ENCODE data around the gene ZBP1. TPM values are rescaled to one million over a fixed set of nuclear protein-coding genes. Genes with fewer than 3 reads are reported as not detected.
A peak's percentile ranks its signal among the peaks of the same experiment; 100 is the strongest.

Gene ZBP1
- polyA plus RNA-seq, 4 donors = 0.37 to 2.7 (median 1.6) TPM

- H3K4me3 ChIP-seq (ENCODE audit: low read depth in 1 of 3, low read length in 3 of 3) = no peak overlapping the region
- FAIRE-seq (no peak), DNase-seq (peak in 1 of 2 donors; percentile 48)
- H3K27ac ChIP-seq (ENCODE audit: low read depth in 1 of 3, low read length in 2 of 3) = peak overlapping the region in 2 of 3 donors; percentile 33 to 90
- H3K4me1 ChIP-seq (ENCODE audit: control insufficient read depth in 3 of 3, insufficient read depth in 2 of 3, low read depth in 1 of 3, low read length in 2 of 3) = peaks cover 0 to 4% (median 3%) of the 10 kb centered on the region in 3 donors
- 51 to 72% (median 62%) methylated on average over 19 of the region's 19 CpGs for WGBS, 3 donors
- no peaks in the 10 kb centered on the region for H3K27me3 ChIP-seq (ENCODE audit: control insufficient read depth in 3 of 3, insufficient read depth in 3 of 3, low read length in 3 of 3)
- peaks cover 0 to 6% of the 10 kb centered on the region in 2 donors for H3K9me3 ChIP-seq (ENCODE audit: control insufficient read depth in 2 of 2, insufficient read depth in 1 of 2, low read depth in 1 of 2, low read length in 1 of 2)
- H3K36me3 ChIP-seq (ENCODE audit: control insufficient read depth in 3 of 3, insufficient read depth in 2 of 3, low read depth in 1 of 3, low read length in 3 of 3) = peaks cover 0 to 2% (median 0%) of the 10 kb centered on the region in 3 donors
Measured at GRCh38 chr20:57619051-57619831, 985 bp downstream of the ZBP1 start.

GRCh38 chr20:57618764-57619050 lies 1.5 kb downstream of the ZBP1 start:
- Histone ChIP-seq H3K4me1 (ENCODE audit: control insufficient read depth in 3 of 3, insufficient read depth in 2 of 3, low read depth in 1 of 3, low read length in 2 of 3) (peaks cover 0 to 4% (median 3%) of the 10 kb centered on the region in 3 donors), H3K27ac (ENCODE audit: low read depth in 1 of 3, low read length in 2 of 3) (peak overlapping the region in 2 of 3 donors; percentile 52 to 90), H3K36me3 (ENCODE audit: control insufficient read depth in 3 of 3, insufficient read depth in 2 of 3, low read depth in 1 of 3, low read length in 3 of 3) (peaks cover 0 to 2% (median 0%) of the 10 kb centered on the region in 3 donors), H3K27me3 (ENCODE audit: control insufficient read depth in 3 of 3, insufficient read depth in 3 of 3, low read length in 3 of 3) (no peaks in the 10 kb centered on the region), H3K4me3 (ENCODE audit: low read depth in 1 of 3, low read length in 3 of 3) (no peak overlapping the region), H3K9me3 (ENCODE audit: control insufficient read depth in 2 of 2, insufficient read depth in 1 of 2, low read depth in 1 of 2, low read length in 1 of 2) (peaks cover 0 to under 1% of the 10 kb centered on the region in 2 donors)
- DNase-seq = no peak
- 69 to 82% (median 73%) methylated on average over 6 of the region's 6 CpGs for WGBS, 3 donors
- no peak for FAIRE-seq

GRCh38 chr20:57618091-57618763 lies 2.0 kb downstream of the ZBP1 start:
- FAIRE-seq (no peak), DNase-seq (peak; percentile 46 to 79)
- 39 to 56% (median 46%) methylated on average over 14 of the region's 14 CpGs for WGBS, 3 donors
- Histone ChIP-seq H3K9me3 (ENCODE audit: control insufficient read depth in 2 of 2, insufficient read depth in 1 of 2, low read depth in 1 of 2, low read length in 1 of 2) (no peaks in the 10 kb centered on the region), H3K27me3 (ENCODE audit: control insufficient read depth in 3 of 3, insufficient read depth in 3 of 3, low read length in 3 of 3) (no peaks in the 10 kb centered on the region), H3K4me1 (ENCODE audit: control insufficient read depth in 3 of 3, insufficient read depth in 2 of 3, low read depth in 1 of 3, low read length in 2 of 3) (peaks cover 0 to 4% (median 3%) of the 10 kb centered on the region in 3 donors), H3K36me3 (ENCODE audit: control insufficient read depth in 3 of 3, insufficient read depth in 2 of 3, low read depth in 1 of 3, low read length in 3 of 3) (peaks cover 0 to 2% (median 0%) of the 10 kb centered on the region in 3 donors), H3K4me3 (ENCODE audit: low read depth in 1 of 3, low read length in 3 of 3) (no peak overlapping the region), H3K27ac (ENCODE audit: low read depth in 1 of 3, low read length in 2 of 3) (peak overlapping the region in 1 of 3 donors; percentile 90)

- DNase-seq (no peak), FAIRE-seq (no peak)
- H3K27me3 ChIP-seq (ENCODE audit: control insufficient read depth in 3 of 3, insufficient read depth in 3 of 3, low read length in 3 of 3) = no peaks in the 10 kb centered on the region
- no peak overlapping the region for H3K4me3 ChIP-seq (ENCODE audit: low read depth in 1 of 3, low read length in 3 of 3)
- H3K4me1 ChIP-seq (ENCODE audit: control insufficient read depth in 3 of 3, insufficient read depth in 2 of 3, low read depth in 1 of 3, low read length in 2 of 3) = peaks cover 0 to 4% (median 3%) of the 10 kb centered on the region in 3 donors
- 84 to 88% (median 87%) methylated on average over 6 of the region's 6 CpGs for WGBS, 3 donors
- H3K27ac ChIP-seq (ENCODE audit: low read depth in 1 of 3, low read length in 2 of 3) = peak overlapping the region in 1 of 3 donors; percentile 90
- peaks cover 0 to 2% (median 0%) of the 10 kb centered on the region in 3 donors for H3K36me3 ChIP-seq (ENCODE audit: control insufficient read depth in 3 of 3, insufficient read depth in 2 of 3, low read depth in 1 of 3, low read length in 3 of 3)
- no peaks in the 10 kb centered on the region for H3K9me3 ChIP-seq (ENCODE audit: control insufficient read depth in 2 of 2, insufficient read depth in 1 of 2, low read depth in 1 of 2, low read length in 1 of 2)
Measured at GRCh38 chr20:57617079-57617795, 3.0 kb downstream of the ZBP1 start.

GRCh38 chr20:57616143-57616951 lies 3.9 kb downstream of the ZBP1 start:
- Histone ChIP-seq H3K27me3 (ENCODE audit: control insufficient read depth in 3 of 3, insufficient read depth in 3 of 3, low read length in 3 of 3) (no peaks in the 10 kb centered on the region), H3K36me3 (ENCODE audit: control insufficient read depth in 3 of 3, insufficient read depth in 2 of 3, low read depth in 1 of 3, low read length in 3 of 3) (peaks cover 0 to 2% (median 0%) of the 10 kb centered on the region in 3 donors), H3K4me1 (ENCODE audit: control insufficient read depth in 3 of 3, insufficient read depth in 2 of 3, low read depth in 1 of 3, low read length in 2 of 3) (peaks cover 0 to 4% (median 3%) of the 10 kb centered on the region in 3 donors), H3K4me3 (ENCODE audit: low read depth in 1 of 3, low read length in 3 of 3) (no peak overlapping the region), H3K9me3 (ENCODE audit: control insufficient read depth in 2 of 2, insufficient read depth in 1 of 2, low read depth in 1 of 2, low read length in 1 of 2) (no peaks in the 10 kb centered on the region), H3K27ac (ENCODE audit: low read depth in 1 of 3, low read length in 2 of 3) (no peak overlapping the region)
- DNase-seq (no peak), FAIRE-seq (no peak)
- 85 to 91% (median 91%) methylated on average over 20 of the region's 20 CpGs for WGBS, 3 donors

GRCh38 chr20:57615445-57615811 lies 4.8 kb downstream of the ZBP1 start:
- Histone ChIP-seq H3K27me3 (ENCODE audit: control insufficient read depth in 3 of 3, insufficient read depth in 3 of 3, low read length in 3 of 3) (no peaks in the 10 kb centered on the region), H3K36me3 (ENCODE audit: control insufficient read depth in 3 of 3, insufficient read depth in 2 of 3, low read depth in 1 of 3, low read length in 3 of 3) (peaks cover 0 to 2% (median 0%) of the 10 kb centered on the region in 3 donors), H3K4me3 (ENCODE audit: low read depth in 1 of 3, low read length in 3 of 3) (no peak overlapping the region), H3K4me1 (ENCODE audit: control insufficient read depth in 3 of 3, insufficient read depth in 2 of 3, low read depth in 1 of 3, low read length in 2 of 3) (peaks cover 0 to 4% (median 0%) of the 10 kb centered on the region in 3 donors), H3K9me3 (ENCODE audit: control insufficient read depth in 2 of 2, insufficient read depth in 1 of 2, low read depth in 1 of 2, low read length in 1 of 2) (no peaks in the 10 kb centered on the region), H3K27ac (ENCODE audit: low read depth in 1 of 3, low read length in 2 of 3) (no peak overlapping the region)
- FAIRE-seq = no peak
- 80 to 91% (median 83%) methylated on average over 8 of the region's 8 CpGs for WGBS, 3 donors
- no peak for DNase-seq

GRCh38 chr20:57614490-57615444 lies 5.5 kb downstream of the ZBP1 start:
- Histone ChIP-seq H3K4me3 (ENCODE audit: low read depth in 1 of 3, low read length in 3 of 3) (no peak overlapping the region), H3K27me3 (ENCODE audit: control insufficient read depth in 3 of 3, insufficient read depth in 3 of 3, low read length in 3 of 3) (no peaks in the 10 kb centered on the region), H3K27ac (ENCODE audit: low read depth in 1 of 3, low read length in 2 of 3) (no peak overlapping the region), H3K9me3 (ENCODE audit: control insufficient read depth in 2 of 2, insufficient read depth in 1 of 2, low read depth in 1 of 2, low read length in 1 of 2) (no peaks in the 10 kb centered on the region), H3K36me3 (ENCODE audit: control insufficient read depth in 3 of 3, insufficient read depth in 2 of 3, low read depth in 1 of 3, low read length in 3 of 3) (peaks cover 0 to 2% (median 0%) of the 10 kb centered on the region in 3 donors), H3K4me1 (ENCODE audit: control insufficient read depth in 3 of 3, insufficient read depth in 2 of 3, low read depth in 1 of 3, low read length in 2 of 3) (peaks cover 0 to 4% (median 0%) of the 10 kb centered on the region in 3 donors)
- DNase-seq (no peak), FAIRE-seq (no peak)
- 96% methylated on average over 16 of the region's 16 CpGs for WGBS, 3 donors
